Cardiac fibroblast (primary cell): ENCODE measurements around the gene B3GNT7.
"Not testable (repeated sequence)": the region's sequence is repeated elsewhere in the genome, so short reads cannot be mapped to it uniquely, and the experiment has no call there.

Experiments
- DNase-seq, 2 donors: peaks; one replicate each; pipeline versions ENCODE4 v3.0.0 to v3.0.0-alpha.2; 2010; ENCODE audit warnings: low read depth in 2 of 2
- H3K4me3 ChIP-seq, 2 donors: replicated peaks in 1 of 2; 1 replicate in 1 of 2; 2 replicates in 1 of 2; pipeline ENCODE4 v1.5.1; 2011; ENCODE audit warnings: low read depth in 2 of 2, low read length in 2 of 2, mild to moderate bottlenecking in 2 of 2, moderate library complexity in 1 of 2
- TF ChIP-seq, protein P1 (sequence below): IDR thresholded peaks from one replicate; pipeline ENCODE4 v1.5.1; 2011; ENCODE audit warnings: low read depth, mild to moderate bottlenecking, low read length, inconsistent platforms

The B3GNT7 gene

DNA sequence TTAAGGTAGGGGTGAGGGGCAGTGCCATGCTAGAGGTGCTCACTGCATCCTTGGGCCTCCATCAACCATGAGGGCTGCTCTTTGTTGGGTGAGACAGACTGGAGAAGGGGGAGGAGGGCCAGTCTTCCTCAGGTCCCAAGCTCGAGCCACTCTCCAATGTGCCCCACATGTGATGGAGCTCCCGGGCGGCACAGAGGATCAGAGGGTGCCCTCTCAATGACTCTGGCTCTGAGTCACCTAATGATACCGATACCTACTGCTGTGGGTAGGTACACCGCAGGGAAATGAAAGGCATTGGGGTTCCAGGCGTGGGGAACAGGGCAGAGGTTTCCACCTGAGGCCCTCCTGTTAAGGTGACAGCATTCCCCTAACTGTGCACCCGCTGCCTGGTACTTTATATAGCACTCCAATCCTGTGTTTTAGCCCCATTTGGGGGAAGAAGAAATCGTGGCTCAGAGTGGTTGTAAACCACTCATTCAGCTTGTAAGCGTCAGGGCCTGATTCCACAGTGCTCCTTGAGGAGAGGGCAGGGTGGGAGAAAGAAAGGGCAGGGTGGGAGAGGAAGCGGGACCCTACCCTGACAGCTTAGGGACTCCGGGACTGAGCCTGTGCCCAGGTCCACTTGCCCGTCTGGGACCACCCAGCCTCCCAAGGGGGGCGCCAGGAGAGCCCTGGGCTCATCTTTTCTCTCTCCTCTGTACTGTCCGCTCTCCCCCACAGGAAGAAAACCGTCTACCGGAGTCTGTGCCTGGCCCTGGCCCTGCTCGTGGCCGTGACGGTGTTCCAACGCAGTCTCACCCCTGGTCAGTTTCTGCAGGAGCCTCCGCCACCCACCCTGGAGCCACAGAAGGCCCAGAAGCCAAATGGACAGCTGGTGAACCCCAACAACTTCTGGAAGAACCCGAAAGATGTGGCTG lies 1.8 kb downstream of the B3GNT7 start:
- no peak overlapping the region for H3K4me3 ChIP-seq
- TF ChIP-seq, protein P1, sequence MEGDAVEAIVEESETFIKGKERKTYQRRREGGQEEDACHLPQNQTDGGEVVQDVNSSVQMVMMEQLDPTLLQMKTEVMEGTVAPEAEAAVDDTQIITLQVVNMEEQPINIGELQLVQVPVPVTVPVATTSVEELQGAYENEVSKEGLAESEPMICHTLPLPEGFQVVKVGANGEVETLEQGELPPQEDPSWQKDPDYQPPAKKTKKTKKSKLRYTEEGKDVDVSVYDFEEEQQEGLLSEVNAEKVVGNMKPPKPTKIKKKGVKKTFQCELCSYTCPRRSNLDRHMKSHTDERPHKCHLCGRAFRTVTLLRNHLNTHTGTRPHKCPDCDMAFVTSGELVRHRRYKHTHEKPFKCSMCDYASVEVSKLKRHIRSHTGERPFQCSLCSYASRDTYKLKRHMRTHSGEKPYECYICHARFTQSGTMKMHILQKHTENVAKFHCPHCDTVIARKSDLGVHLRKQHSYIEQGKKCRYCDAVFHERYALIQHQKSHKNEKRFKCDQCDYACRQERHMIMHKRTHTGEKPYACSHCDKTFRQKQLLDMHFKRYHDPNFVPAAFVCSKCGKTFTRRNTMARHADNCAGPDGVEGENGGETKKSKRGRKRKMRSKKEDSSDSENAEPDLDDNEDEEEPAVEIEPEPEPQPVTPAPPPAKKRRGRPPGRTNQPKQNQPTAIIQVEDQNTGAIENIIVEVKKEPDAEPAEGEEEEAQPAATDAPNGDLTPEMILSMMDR, result no peak
- no peak for DNase-seq

DNA sequence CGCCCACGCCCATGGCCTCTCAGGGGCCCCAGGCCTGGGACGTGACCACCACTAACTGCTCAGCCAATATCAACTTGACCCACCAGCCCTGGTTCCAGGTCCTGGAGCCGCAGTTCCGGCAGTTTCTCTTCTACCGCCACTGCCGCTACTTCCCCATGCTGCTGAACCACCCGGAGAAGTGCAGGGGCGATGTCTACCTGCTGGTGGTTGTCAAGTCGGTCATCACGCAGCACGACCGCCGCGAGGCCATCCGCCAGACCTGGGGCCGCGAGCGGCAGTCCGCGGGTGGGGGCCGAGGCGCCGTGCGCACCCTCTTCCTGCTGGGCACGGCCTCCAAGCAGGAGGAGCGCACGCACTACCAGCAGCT lies 2.4 kb downstream of the B3GNT7 start:
- no peak overlapping the region for H3K4me3 ChIP-seq
- TF ChIP-seq, protein P1, result no peak
- DNase-seq, result no peak

DNA sequence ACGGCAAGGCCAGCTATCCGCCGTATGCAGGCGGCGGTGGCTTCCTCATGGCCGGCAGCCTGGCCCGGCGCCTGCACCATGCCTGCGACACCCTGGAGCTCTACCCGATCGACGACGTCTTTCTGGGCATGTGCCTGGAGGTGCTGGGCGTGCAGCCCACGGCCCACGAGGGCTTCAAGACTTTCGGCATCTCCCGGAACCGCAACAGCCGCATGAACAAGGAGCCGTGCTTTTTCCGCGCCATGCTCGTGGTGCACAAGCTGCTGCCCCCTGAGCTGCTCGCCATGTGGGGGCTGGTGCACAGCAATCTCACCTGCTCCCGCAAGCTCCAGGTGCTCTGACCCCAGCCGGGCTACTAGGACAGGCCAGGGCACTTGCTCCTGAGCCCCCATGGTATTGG lies 3.1 kb downstream of the B3GNT7 start:
- no peak for DNase-seq
- TF ChIP-seq, protein P1, result no peak
- H3K4me3 ChIP-seq, result no peak overlapping the region

DNA sequence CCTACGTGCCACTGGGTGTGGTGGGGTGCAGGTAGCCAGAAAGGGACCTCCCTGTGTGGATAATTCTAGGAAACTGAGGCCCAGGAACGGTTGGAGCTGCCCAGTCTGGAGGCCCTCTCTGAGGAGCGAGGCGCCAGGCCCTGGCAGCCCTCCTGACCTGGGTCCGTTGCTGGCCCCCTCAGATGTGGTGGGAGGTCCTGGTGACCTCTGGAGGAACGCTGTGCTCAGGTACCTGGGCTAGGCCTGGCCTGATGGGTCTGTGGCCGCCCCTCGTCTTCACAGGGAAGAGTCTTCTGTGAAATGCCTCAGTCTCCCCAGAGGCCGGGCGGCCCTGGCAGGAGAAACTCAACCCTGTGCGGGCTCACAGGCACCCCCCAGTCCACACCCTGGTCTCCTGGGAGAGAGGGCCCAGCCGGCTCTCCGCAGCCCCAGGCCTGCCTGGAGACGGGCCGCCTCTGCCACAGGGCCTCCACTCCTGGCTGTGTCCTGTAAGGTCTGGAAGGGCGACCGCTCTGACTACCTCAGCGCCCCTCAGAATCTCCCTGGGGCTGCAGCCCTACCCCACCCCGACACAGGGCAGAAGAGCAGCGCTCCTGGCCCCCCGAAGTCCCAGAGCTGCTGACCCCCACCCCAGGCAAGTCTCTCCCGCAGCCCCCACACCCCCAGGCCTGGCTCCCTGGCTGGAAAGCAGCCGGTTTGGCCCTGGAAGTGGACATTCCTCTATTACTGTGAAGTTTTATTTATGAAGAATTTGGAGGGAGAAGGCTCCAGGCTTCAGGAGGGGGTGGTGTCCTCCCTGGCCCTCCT lies 3.7 kb downstream of the B3GNT7 start:
- no peak overlapping the region for H3K4me3 ChIP-seq
- TF ChIP-seq, protein P1, result no peak
- no peak for DNase-seq

DNA sequence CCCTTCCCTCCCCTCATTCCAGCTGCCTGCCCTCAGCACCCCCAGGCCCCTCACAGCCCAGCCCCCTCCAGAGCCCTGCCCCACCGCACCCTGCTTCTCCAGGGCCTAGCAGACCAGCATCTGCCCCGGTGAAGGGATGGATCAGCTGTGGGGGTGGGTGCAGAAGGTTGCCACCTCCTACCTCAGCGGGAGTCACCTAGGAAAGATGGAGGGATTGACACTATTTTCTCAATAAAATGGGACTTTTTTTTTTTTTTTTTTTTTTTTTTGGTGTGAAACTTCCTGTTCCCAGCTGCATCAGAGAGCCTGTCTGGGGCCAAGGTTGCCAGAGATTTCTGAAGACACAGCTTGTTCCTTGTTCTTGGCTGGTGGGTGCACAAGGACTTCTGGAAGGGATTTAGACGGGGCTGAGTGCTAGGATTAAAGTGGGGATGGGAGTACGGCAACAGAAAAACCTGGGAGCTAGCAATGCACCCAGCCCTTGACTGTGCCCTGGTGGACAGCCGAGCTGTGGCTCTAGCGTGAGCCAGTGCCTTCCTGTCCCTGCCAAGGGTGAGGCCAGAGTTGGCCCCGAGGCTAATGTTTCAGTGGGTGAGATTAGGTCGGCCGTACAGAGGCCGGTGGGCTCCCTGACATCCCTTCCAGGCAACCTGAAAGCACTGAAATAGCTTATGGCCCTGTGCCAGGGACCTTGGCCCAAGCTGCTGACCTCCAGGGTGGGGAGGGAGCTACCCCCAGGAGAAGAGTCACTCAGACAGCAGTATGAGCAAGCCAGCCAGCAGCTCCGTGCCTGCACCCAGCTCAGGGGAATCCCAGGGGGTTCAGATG lies 4.6 kb downstream of the B3GNT7 start:
- H3K4me3 ChIP-seq, result no peak overlapping the region
- peak; percentile 37 to 50 for DNase-seq
- TF ChIP-seq, protein P1, result peak; percentile 34

DNA sequence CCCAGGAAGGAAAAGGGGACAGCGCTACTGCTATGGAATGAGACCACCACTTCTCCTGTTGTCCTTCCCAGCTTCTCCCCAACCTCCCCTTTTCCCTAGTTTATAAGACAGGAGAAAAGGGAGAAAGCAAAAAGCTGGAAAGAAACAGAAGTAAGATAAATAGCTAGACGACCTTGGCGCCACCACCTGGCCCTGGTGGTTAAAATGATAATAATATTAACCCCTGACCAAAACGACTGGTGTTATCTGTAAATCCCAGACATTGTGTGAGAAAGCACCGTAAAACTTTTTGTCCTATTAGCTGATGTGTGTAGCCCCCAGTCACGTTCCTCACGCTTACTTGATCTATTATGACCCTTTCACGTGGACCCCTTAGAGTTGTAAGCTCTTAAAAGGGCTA lies 5.2 kb downstream of the B3GNT7 start:
- DNase-seq, H3K4me3 ChIP-seq: not testable (repeated sequence)

DNA sequence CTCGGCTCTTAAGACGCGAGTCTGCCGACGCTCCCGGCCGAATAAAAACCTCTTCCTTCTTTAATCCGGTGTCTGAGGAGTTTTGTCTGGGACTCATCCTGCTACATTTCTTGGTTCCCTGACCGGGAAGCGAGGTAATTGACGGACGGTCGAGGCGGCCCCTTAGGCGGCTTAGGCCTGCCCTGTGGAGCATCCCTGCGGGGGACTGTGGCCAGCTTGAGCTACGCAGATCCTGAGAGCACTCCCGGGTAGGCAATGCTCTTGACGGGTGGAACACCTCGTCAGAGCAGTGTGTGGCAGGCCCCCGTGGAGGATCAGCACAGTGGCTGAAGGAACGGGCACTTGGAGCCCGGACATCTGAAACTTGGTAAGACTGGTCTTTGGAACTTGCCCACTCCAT lies 5.6 kb downstream of the B3GNT7 start:
- not testable (repeated sequence) for H3K4me3 ChIP-seq, DNase-seq

DNA sequence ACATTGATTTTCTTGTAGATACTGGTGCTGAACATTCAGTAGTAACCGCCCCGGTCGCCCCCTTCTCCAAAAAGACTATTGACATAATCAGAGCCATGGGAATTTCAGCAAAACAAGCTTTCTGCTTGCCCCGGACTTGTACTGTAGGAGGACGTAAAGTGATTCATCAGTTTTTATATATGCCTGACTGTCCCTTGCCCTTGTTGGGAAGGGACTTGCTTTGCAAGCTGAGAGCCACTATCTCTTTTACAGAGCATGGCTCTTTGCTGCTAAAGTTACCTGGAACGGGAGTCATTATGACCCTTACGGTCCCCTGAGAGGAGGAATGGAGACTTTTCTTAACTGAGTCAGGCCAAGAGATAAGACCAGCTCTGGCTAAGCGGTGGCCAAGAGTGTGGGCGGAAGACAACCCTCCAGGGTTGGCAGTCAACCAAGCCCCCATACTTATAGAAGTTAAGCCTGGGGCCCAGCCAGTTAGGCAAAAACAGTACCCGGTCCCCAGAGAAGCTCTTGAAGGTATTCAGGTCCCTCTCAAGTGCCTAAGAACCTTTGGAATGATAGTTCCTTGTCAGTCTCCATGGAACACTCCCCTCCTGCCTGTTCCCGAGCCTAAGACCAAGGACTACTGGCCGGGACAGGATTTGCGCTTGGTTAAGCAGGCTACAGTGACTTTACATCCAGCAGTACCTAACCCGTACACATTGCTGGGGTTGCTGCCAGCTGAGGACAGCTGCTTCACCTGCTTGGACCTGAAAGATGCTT lies 8.1 kb downstream of the B3GNT7 start:
- H3K4me3 ChIP-seq, result not testable (repeated sequence)
- peak; percentile 27 to 37 for DNase-seq

DNA sequence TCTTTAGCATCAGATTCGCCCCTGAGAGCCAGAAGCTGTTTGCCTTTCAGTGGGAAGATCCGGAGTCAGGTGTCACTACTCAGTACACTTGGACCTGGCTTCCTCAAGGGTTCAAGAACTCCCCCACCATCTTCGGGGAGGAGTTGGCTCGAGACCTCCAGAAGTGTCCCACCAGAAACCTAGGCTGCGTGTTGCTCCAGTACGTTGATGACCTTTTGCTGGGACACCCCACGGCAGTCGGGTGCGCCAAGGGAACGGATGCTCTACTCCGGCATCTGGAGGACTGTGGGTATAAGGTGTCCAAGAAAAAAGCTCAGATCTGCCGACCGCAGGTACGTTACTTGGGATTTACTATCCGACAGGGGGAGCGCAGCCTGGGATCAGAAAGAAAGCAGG lies 8.7 kb downstream of the B3GNT7 start:
- not testable (repeated sequence) for DNase-seq, H3K4me3 ChIP-seq
